GM23338 (cell line): ENCODE measurements around the gene PUS3. TPM values are rescaled to one million over a fixed set of nuclear protein-coding genes. Genes with fewer than 3 reads are reported as not detected.
A peak's percentile ranks its signal among the peaks of the same experiment; 100 is the strongest.

Experiments used
- ATAC-seq: fragments of 200-7000 bp; cut with Tn5 transposase; 3 replicates; pipeline ENCODE4 v1.9.1; 2020
- DNase-seq: peaks from one replicate; pipeline ENCODE4 v3.0.0-alpha.2; 2015; ENCODE audit warnings: low spot score
- H2AFZ ChIP-seq: fragments of 200-600 bp; sonication (generic); 2 replicates; pipeline ENCODE4 v1.8.0; 2016; ENCODE audit warnings: antibody characterized with exemption, mild to moderate bottlenecking, moderate library complexity
- H3F3A ChIP-seq: fragments of 200-600 bp; sonication (generic); replicated peaks from 2 replicates; pipeline ENCODE4 v1.8.0; 2017; ENCODE audit warnings: antibody characterized with exemption, mixed run types, low read depth
- H3K27ac ChIP-seq: fragments of 200-600 bp; sonication (generic); 2 replicates; pipeline ENCODE4 v1.6.1; 2016; ENCODE audit warnings: low read depth
- H3K27me3 ChIP-seq: fragments of 200-600 bp; sonication (generic); 2 replicates; pipeline ENCODE4 v1.8.0; 2016; ENCODE audit warnings: mild to moderate bottlenecking, mixed run types, moderate library complexity; ENCODE audit not compliant: insufficient read depth
- H3K36me3 ChIP-seq: fragments of 200-600 bp; sonication (generic); 2 replicates; pipeline ENCODE4 v1.8.0; 2016; ENCODE audit warnings: mild to moderate bottlenecking; ENCODE audit not compliant: insufficient read depth
- H3K4me1 ChIP-seq: fragments of 200-600 bp; sonication (generic); 2 replicates; pipeline ENCODE4 v1.8.0; 2016; ENCODE audit warnings: mild to moderate bottlenecking, moderate library complexity; ENCODE audit not compliant: insufficient read depth
- H3K4me2 ChIP-seq: fragments of 200-600 bp; sonication (generic); 2 replicates; pipeline ENCODE4 v1.7.1; 2017; ENCODE audit warnings: mixed run types
- H3K4me3 ChIP-seq: fragments of 200-600 bp; sonication (generic); 2 replicates; pipeline ENCODE4 v1.6.1; 2016; ENCODE audit warnings: mixed run types
- H3K79me2 ChIP-seq: fragments of 200-600 bp; sonication (generic); replicated peaks from 2 replicates; pipeline ENCODE4 v1.8.0; 2017; ENCODE audit warnings: mild to moderate bottlenecking; ENCODE audit not compliant: insufficient read depth
- H3K9me2 ChIP-seq: fragments of 200-600 bp; sonication (generic); 2 replicates; pipeline ENCODE4 v1.8.0; 2017; ENCODE audit not compliant: insufficient read depth
- H4K20me1 ChIP-seq: fragments of 200-600 bp; sonication (generic); replicated peaks from 2 replicates; pipeline ENCODE4 v1.8.0; 2017; ENCODE audit warnings: mild to moderate bottlenecking; ENCODE audit not compliant: insufficient read depth
- H3K27ac Mint-ChIP-seq: 2 replicates; pipeline ENCODE4 v1.8.0; 2020; ENCODE audit warnings: inconsistent platforms, mild to moderate bottlenecking, moderate library complexity, mixed read lengths
- H3K27me3 Mint-ChIP-seq: 3 replicates; pipeline ENCODE4 v1.8.0; 2022; ENCODE audit warnings: low read depth, mild to moderate bottlenecking, moderate library complexity, mixed read lengths, inconsistent platforms; ENCODE audit not compliant: insufficient read depth, poor library complexity
- H3K36me3 Mint-ChIP-seq: 3 replicates; pipeline ENCODE4 v1.8.0; 2021; ENCODE audit warnings: low read depth, mild to moderate bottlenecking, inconsistent platforms, moderate library complexity, mixed read lengths
- H3K4me1 Mint-ChIP-seq: 3 replicates; pipeline ENCODE4 v1.8.0; 2020; ENCODE audit warnings: mild to moderate bottlenecking, inconsistent platforms, mixed read lengths
- H3K4me3 Mint-ChIP-seq: 3 replicates; pipeline ENCODE4 v1.8.0; 2021; ENCODE audit warnings: moderate library complexity, mild to moderate bottlenecking, inconsistent platforms, mixed read lengths
- H3K9me3 Mint-ChIP-seq: 3 replicates; pipeline ENCODE4 v1.8.0; 2020; ENCODE audit warnings: moderate library complexity, mild to moderate bottlenecking, inconsistent platforms, mixed read lengths
- CREB1 ChIP-seq: fragments of 250-450 bp; sonication (Bioruptor Pico); IDR thresholded peaks from 2 replicates; pipeline ENCODE4 v1.5.0; 2020; ENCODE audit warnings: low read depth, mild to moderate bottlenecking, moderate library complexity
- CTCF ChIP-seq, 2 experiments: fragments of 200-600 bp in 1 of 2; sonication (generic) in 1 of 2; conservative IDR thresholded peaks; 2 replicates each; pipeline versions ENCODE4 v1.5.1 to v1.6.1; 2016 to 2017; ENCODE audit warnings: antibody characterized with exemption in 2 of 2, low read depth in 2 of 2, mild to moderate bottlenecking in 2 of 2, moderate library complexity in 1 of 2
- ETS1 ChIP-seq: IDR thresholded peaks from 2 replicates; pipeline ENCODE4 v1.6.1; 2016; ENCODE audit warnings: antibody characterized with exemption
- EZH2 ChIP-seq: fragments of 200-600 bp; sonication (generic); IDR thresholded peaks from one replicate; pipeline ENCODE4 v1.8.0; 2017; ENCODE audit warnings: antibody characterized with exemption, mild to moderate bottlenecking, low read depth; ENCODE audit not compliant: unreplicated experiment
- EZH2phosphoT487 ChIP-seq: fragments of 200-600 bp; sonication (generic); IDR thresholded peaks from one replicate; pipeline ENCODE4 v1.8.1; 2018; ENCODE audit warnings: antibody characterized with exemption; ENCODE audit not compliant: unreplicated experiment
- JUNB ChIP-seq: IDR thresholded peaks from one replicate; pipeline ENCODE4 v1.6.1; 2016; ENCODE audit warnings: antibody characterized with exemption; ENCODE audit not compliant: unreplicated experiment
- NANOG ChIP-seq: IDR thresholded peaks from 2 replicates; pipeline ENCODE4 v1.6.1; 2016; ENCODE audit warnings: antibody characterized with exemption, borderline replicate concordance
- POLR2AphosphoS5 ChIP-seq: IDR thresholded peaks from 2 replicates; pipeline ENCODE4 v1.6.1; 2016; ENCODE audit warnings: antibody characterized with exemption, low read depth
- REST ChIP-seq: IDR thresholded peaks from one replicate; pipeline ENCODE4 v1.6.1; 2018; ENCODE audit warnings: antibody characterized with exemption; ENCODE audit not compliant: unreplicated experiment
- STAT1 ChIP-seq: IDR thresholded peaks from one replicate; pipeline ENCODE4 v1.6.1; 2016; ENCODE audit warnings: antibody characterized with exemption; ENCODE audit not compliant: unreplicated experiment
- ZNF114 ChIP-seq: fragments of 250-450 bp; sonication (Bioruptor Pico); IDR thresholded peaks from 2 replicates; pipeline ENCODE4 v1.5.0; 2020; ENCODE audit warnings: mild to moderate bottlenecking, moderate library complexity
- ZNF331 ChIP-seq: fragments of 250-450 bp; sonication (Bioruptor Pico); IDR thresholded peaks from 2 replicates; pipeline ENCODE4 v1.5.0; 2020; ENCODE audit warnings: low read depth, mild to moderate bottlenecking, moderate library complexity
- ZNF462 ChIP-seq: fragments of 250-450 bp; sonication (Bioruptor Pico); IDR thresholded peaks from 2 replicates; pipeline ENCODE4 v1.5.0; 2020; ENCODE audit warnings: mild to moderate bottlenecking, moderate library complexity
- polyA plus RNA-seq: library from polyadenylated mRNA; unstranded; fragments of >200 nt; fragmentation: Nextera tagmentation; extraction: Ambion mirVana; gene quantifications from 2 replicates; pipeline ENCODE4 v1.2.1, GENCODE V29; 2016
- total RNA-seq: library from RNA; depleted of rRNA; stranded (reverse); fragments of >200 nt; shearing (Covaris generic); gene quantifications from 2 replicates; pipeline ENCODE4 v1.2.3, GENCODE V29; 2014

The PUS3 gene
- total and polyA plus RNA-seq, 2 experiments from 2014 or later, result 15.8 to 24.1 TPM

GRCh38 chr11:125873881-125874555 is 29.0 kb downstream of the PUS3 start:
- peaks cover 14% of the 10 kb centered on the region; the same call in 2 of the 3 replicates for H3K9me3 Mint-ChIP-seq
- no peak for DNase-seq
- H3K36me3 Mint-ChIP-seq, result peaks cover 10% of the 10 kb centered on the region
- no peaks in the 10 kb centered on the region for H3K27me3 ChIP-seq
- no peaks in the 10 kb centered on the region for H3K9me2 ChIP-seq
- no peaks in the 10 kb centered on the region for H3K27me3 Mint-ChIP-seq
- no peaks in the 10 kb centered on the region; the same call in 1 of the 2 replicates for H3K36me3 ChIP-seq
- H2AFZ ChIP-seq, result peak overlapping the region; percentile 57
- H3K4me3 Mint-ChIP-seq, result no peak overlapping the region
- H3K4me3 ChIP-seq, result no peak overlapping the region
- H3K27ac ChIP-seq, result no peak overlapping the region
- peak; percentile 47 for ATAC-seq
- H3F3A ChIP-seq, result no peaks in the 10 kb centered on the region
- no peak overlapping the region for H3K4me2 ChIP-seq
- H4K20me1 ChIP-seq, result no peaks in the 10 kb centered on the region
- H3K4me1 Mint-ChIP-seq, result 0 out of 3 replicates have a peak, but pooled peaks cover 2% of the 10 kb centered on the region
- H3K79me2 ChIP-seq, result no peaks in the 10 kb centered on the region
- H3K4me1 ChIP-seq, result no peaks in the 10 kb centered on the region
- no peak for TF ChIP-seq ETS1
- no peak for TF ChIP-seq CREB1 (CRISPR knock-in tag)
- TF ChIP-seq CTCF (conservative IDR thresholded peaks at IDR 0.05; ENCODE audit: low read depth in 2 of 2), result no peak
- no peak for TF ChIP-seq ZNF114 (CRISPR knock-in tag)
- no peak for TF ChIP-seq EZH2
- no peak for TF ChIP-seq REST
- no peak for TF ChIP-seq POLR2AphosphoS5
- no peak for TF ChIP-seq NANOG
- TF ChIP-seq ZNF462, result no peak
- TF ChIP-seq EZH2phosphoT487, result no peak
- no peak for TF ChIP-seq STAT1
- no peak for TF ChIP-seq JUNB
- no peak for TF ChIP-seq ZNF331 (CRISPR knock-in tag)
- no peak overlapping the region for H3K27ac Mint-ChIP-seq
